ENCODE data around the gene R3HDML. TPM values are rescaled to one million over a fixed set of nuclear protein-coding genes. Genes with fewer than 3 reads are reported as not detected.

The R3HDML gene
- total and polyA plus RNA-seq, 2 of the 13 experiments (the other 11 are each of a cell fraction or from before 2014, with no cell fraction given) = not detected

DNA sequence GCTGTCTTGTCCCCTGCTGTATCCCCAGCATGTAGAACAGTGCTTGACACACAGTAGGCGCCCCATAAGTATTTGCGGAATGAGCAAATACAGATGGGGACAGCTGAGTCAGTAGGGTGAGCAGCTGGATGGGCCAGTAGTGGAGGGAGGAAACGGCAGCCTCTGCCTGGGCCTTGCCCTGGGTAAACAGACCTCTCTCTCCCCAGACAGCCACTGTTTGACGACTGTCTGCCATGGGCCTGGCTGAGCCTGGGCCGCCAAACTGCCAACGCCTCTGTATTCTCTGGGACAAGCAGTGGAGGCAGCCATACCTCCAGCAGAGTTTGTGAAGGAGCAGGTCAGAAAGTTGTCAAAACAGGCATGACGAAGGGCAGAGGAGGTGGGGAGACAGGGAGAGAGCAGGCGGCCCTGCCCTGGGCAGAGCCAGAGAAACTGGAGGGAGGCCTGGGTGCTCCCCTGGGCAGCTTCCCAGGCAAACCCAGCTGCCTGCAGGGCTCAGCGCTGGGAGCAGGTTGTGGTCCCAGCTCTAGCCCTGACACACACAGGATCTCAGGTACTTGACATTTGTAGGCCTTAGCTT lies 33.9 kb downstream of the R3HDML start (continued):
- TF ChIP-seq JUNB (CRISPR knock-in tag; IDR thresholded peaks at IDR 0.05; ENCODE audit: borderline replicate concordance) (no peak), ZNF510 (CRISPR knock-in tag; IDR thresholded peaks at IDR 0.05; ENCODE audit: low read depth) (no peak), ZFP36L1 (CRISPR knock-in tag; IDR thresholded peaks at IDR 0.05) (no peak), ZSCAN22 (CRISPR knock-in tag; IDR thresholded peaks at IDR 0.05) (no peak), ZNF367 (CRISPR knock-in tag; IDR thresholded peaks at IDR 0.05; ENCODE audit: borderline replicate concordance) (no peak), KLF16 (CRISPR knock-in tag; IDR thresholded peaks at IDR 0.05) (no peak; a peak in 1 of 4 replicates), ZEB1 (IDR thresholded peaks at IDR 0.05; ENCODE audit: insufficient replicate concordance, low read depth) (no peak), TARDBP (CRISPR knock-in tag; IDR thresholded peaks at IDR 0.05) (peak; percentile 99), ZNF160 (CRISPR knock-in tag; IDR thresholded peaks at IDR 0.05) (no peak; the same call in 1 of the 2 replicates), KDM3A (CRISPR knock-in tag; IDR thresholded peaks at IDR 0.05; ENCODE audit: low read depth) (no peak; the same call in none of the 2 replicates), FOXO1 (CRISPR knock-in tag; IDR thresholded peaks at IDR 0.05) (peak; percentile 89), SMARCE1 (IDR thresholded peaks at IDR 0.05; ENCODE audit: borderline replicate concordance) (no peak), POLR2A (IDR thresholded peaks at IDR 0.05; ENCODE audit: insufficient read depth in 1 of 2, low read depth in 2 of 2, low read length in 2 of 2) (no peak), SP140L (CRISPR knock-in tag; IDR thresholded peaks at IDR 0.05; ENCODE audit: borderline replicate concordance) (peak; percentile 74; the same call in 1 of the 2 replicates), ZNF30 (CRISPR knock-in tag; IDR thresholded peaks at IDR 0.05) (no peak), ZNF468 (CRISPR knock-in tag; IDR thresholded peaks at IDR 0.05) (no peak), BHLHE40 (IDR thresholded peaks at IDR 0.05; ENCODE audit: low read length) (peak; percentile 43; the same call in 1 of the 2 replicates)
- TF ChIP-seq, protein P1, sequence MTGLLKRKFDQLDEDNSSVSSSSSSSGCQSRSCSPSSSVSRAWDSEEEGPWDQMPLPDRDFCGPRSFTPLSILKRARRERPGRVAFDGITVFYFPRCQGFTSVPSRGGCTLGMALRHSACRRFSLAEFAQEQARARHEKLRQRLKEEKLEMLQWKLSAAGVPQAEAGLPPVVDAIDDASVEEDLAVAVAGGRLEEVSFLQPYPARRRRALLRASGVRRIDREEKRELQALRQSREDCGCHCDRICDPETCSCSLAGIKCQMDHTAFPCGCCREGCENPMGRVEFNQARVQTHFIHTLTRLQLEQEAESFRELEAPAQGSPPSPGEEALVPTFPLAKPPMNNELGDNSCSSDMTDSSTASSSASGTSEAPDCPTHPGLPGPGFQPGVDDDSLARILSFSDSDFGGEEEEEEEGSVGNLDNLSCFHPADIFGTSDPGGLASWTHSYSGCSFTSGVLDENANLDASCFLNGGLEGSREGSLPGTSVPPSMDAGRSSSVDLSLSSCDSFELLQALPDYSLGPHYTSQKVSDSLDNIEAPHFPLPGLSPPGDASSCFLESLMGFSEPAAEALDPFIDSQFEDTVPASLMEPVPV (CRISPR knock-in tag; IDR thresholded peaks at IDR 0.05) = peak; percentile 93
- TF ChIP-seq, protein P2, sequence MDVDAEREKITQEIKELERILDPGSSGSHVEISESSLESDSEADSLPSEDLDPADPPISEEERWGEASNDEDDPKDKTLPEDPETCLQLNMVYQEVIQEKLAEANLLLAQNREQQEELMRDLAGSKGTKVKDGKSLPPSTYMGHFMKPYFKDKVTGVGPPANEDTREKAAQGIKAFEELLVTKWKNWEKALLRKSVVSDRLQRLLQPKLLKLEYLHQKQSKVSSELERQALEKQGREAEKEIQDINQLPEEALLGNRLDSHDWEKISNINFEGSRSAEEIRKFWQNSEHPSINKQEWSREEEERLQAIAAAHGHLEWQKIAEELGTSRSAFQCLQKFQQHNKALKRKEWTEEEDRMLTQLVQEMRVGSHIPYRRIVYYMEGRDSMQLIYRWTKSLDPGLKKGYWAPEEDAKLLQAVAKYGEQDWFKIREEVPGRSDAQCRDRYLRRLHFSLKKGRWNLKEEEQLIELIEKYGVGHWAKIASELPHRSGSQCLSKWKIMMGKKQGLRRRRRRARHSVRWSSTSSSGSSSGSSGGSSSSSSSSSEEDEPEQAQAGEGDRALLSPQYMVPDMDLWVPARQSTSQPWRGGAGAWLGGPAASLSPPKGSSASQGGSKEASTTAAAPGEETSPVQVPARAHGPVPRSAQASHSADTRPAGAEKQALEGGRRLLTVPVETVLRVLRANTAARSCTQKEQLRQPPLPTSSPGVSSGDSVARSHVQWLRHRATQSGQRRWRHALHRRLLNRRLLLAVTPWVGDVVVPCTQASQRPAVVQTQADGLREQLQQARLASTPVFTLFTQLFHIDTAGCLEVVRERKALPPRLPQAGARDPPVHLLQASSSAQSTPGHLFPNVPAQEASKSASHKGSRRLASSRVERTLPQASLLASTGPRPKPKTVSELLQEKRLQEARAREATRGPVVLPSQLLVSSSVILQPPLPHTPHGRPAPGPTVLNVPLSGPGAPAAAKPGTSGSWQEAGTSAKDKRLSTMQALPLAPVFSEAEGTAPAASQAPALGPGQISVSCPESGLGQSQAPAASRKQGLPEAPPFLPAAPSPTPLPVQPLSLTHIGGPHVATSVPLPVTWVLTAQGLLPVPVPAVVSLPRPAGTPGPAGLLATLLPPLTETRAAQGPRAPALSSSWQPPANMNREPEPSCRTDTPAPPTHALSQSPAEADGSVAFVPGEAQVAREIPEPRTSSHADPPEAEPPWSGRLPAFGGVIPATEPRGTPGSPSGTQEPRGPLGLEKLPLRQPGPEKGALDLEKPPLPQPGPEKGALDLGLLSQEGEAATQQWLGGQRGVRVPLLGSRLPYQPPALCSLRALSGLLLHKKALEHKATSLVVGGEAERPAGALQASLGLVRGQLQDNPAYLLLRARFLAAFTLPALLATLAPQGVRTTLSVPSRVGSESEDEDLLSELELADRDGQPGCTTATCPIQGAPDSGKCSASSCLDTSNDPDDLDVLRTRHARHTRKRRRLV (CRISPR knock-in tag; IDR thresholded peaks at IDR 0.05) = no peak
- TF ChIP-seq, protein P3, sequence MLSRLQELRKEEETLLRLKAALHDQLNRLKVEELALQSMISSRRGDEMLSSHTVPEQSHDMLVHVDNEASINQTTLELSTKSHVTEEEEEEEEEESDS (CRISPR knock-in tag; IDR thresholded peaks at IDR 0.05; ENCODE audit: borderline replicate concordance) = 0 out of 2 replicates have a peak, but pooled peaks have one; percentile 31
- TF ChIP-seq, protein P4, sequence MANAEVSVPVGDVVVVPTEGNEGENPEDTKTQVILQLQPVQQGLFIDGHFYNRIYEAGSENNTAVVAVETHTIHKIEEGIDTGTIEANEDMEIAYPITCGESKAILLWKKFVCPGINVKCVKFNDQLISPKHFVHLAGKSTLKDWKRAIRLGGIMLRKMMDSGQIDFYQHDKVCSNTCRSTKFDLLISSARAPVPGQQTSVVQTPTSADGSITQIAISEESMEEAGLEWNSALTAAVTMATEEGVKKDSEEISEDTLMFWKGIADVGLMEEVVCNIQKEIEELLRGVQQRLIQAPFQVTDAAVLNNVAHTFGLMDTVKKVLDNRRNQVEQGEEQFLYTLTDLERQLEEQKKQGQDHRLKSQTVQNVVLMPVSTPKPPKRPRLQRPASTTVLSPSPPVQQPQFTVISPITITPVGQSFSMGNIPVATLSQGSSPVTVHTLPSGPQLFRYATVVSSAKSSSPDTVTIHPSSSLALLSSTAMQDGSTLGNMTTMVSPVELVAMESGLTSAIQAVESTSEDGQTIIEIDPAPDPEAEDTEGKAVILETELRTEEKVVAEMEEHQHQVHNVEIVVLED (CRISPR knock-in tag; IDR thresholded peaks at IDR 0.05; ENCODE audit: borderline replicate concordance) = no peak; the same call in 1 of the 2 replicates

Data from HepG2 (cell line).